Body of pancreas (tissue), 4 donors: Measurements from ENCODE around the gene APOA1. TPM values are rescaled to one million over a fixed set of nuclear protein-coding genes. Genes with fewer than 3 reads are reported as not detected.

Source experiments
- ATAC-seq: fragments of 150-250 bp; one replicate; pipeline ENCODE4 v1.9.1; 2016
- DNase-seq, 4 donors: peaks; one replicate each; pipeline ENCODE4 v3.0.0-alpha.2; 2019
- H3K27ac ChIP-seq, 4 donors: fragments of 200-600 bp; sonication (generic); 1 replicate in 3 of 4; 2 replicates in 1 of 4; pipeline versions ENCODE4 v1.5.1 to v1.6.1; 2016 to 2019; ENCODE audit warnings: mild to moderate bottlenecking in 1 of 4, mixed read lengths in 1 of 4, moderate library complexity in 1 of 4
- H3K27me3 ChIP-seq, 2 donors: fragments of 200-600 bp; sonication (generic); one replicate each; pipeline ENCODE4 v1.6.0; 2016; ENCODE audit warnings: mild to moderate bottlenecking in 1 of 2
- H3K36me3 ChIP-seq, 2 donors: fragments of 200-600 bp; sonication (generic); replicated peaks in 1 of 2; 2 replicates each; pipeline ENCODE4 v1.5.1; 2016; ENCODE audit warnings: low read depth in 2 of 2; ENCODE audit not compliant: insufficient read depth in 1 of 2
- H3K4me1 ChIP-seq: fragments of 200-600 bp; sonication (generic); one replicate; pipeline ENCODE4 v1.6.0; 2016
- H3K4me3 ChIP-seq, 2 donors: fragments of 200-600 bp; sonication (generic); 1 replicate in 1 of 2; 2 replicates in 1 of 2; pipeline ENCODE4 v1.5.1; 2016 to 2019
- H3K9me3 ChIP-seq, 3 donors: fragments of 200-600 bp; sonication (generic); 1 replicate in 2 of 3; 2 replicates in 1 of 3; pipeline ENCODE4 v1.5.1; 2016
- CTCF ChIP-seq, 7 experiments: fragments of 450-650 bp in 4 of 7; fragments of 200-600 bp in 3 of 7; sonication (generic) in 3 of 7; IDR thresholded peaks; one replicate each; pipeline ENCODE4 v1.5.1; 2016 to 2019; ENCODE audit warnings: antibody characterized with exemption in 7 of 7
- POLR2A ChIP-seq, 3 donors: fragments of 450-650 bp; IDR thresholded peaks; one replicate each; pipeline ENCODE4 v1.6.1; 2016; ENCODE audit warnings: antibody characterized with exemption in 3 of 3, mild to moderate bottlenecking in 2 of 3
- whole genome bisulfite sequencing, 2 donors: methylation state at CpG; one replicate each; pipeline ENCODE4 v1.1.5; 2017; 5-methylcytosine and 5-hydroxymethylcytosine counted together
- intact Hi-C: fragments of 100-400 bp; cut with DNase I; formaldehyde crosslinking; loops from one replicate; pipeline ENCODE4 v1.15.1; 2023
- total RNA-seq, 2 donors: library from RNA; depleted of rRNA; stranded (reverse); fragments of >200 nt; gene quantifications; one replicate each; pipeline ENCODE4 v1.1.0, GENCODE V29; 2016

The APOA1 gene
- total RNA-seq, 2 donors from 2014 or later = 1.0 to 16.8 TPM

DNA sequence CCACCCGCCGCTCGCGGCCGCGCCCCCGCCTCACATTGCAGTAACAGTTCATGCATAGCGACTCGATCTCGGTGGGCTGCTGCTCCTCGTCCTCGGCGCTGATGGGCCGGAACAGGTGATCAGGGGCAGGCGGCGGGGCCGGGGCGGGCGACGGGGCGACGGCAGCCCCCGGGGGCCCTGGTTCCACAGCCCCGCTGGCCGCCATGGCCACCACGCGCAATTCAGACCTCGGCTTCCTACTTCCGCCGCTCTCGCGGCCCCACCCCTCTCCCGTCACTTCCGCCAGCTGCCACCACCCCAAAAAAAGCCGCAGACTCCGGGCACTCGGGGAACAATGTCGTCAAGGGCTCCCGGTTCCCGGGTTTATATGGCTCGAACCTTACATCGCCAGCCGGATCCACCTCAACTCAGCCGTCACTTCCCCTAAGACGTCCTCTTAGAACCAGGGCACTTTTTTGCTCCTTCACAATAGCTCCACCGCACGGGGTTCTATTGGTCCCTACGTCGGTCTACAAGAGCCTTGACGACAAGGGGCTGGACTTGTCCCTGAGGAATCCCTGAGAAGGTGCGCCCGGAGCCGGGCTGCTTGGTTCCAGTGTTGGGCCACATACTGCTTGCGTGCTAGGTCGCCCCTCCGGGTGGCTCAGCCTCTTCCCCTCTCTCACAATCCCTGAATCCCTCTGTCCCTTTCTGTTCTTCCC lies 49.5 kb downstream of the APOA1 start, which contains the start of gene ZPR1:
Gene ZPR1 (minus strand): TSS at position 238 of the 701 bp plus-strand sequence. CDS start 33 bp downstream, at position 205.
- peak; percentile 80 to 83 (median 82) for DNase-seq
- WGBS, 2 donors = 1% methylated on average over 17 to 56 of the region's 56 CpGs
- intact Hi-C loops = no loop called here
- H3K9me3 ChIP-seq = no peaks in the 10 kb centered on the region
- peaks cover 45% of the 10 kb centered on the region for H3K4me1 ChIP-seq
- H3K27ac ChIP-seq = peak within 1 kb of the TSS; percentile 59 to 86 (median 76)
- H3K36me3 ChIP-seq = peaks cover 0 to 13% of the 10 kb centered on the region in 2 donors
- TF ChIP-seq POLR2A (IDR thresholded peaks at IDR 0.05) (peak; percentile 45 to 81 (median 77)), CTCF (IDR thresholded peaks at IDR 0.05) (no peak)
- ATAC-seq = peak; percentile 86
- H3K4me3 ChIP-seq = peak within 1 kb of the TSS; percentile 99
- H3K27me3 ChIP-seq = no peaks in the 10 kb centered on the region

DNA sequence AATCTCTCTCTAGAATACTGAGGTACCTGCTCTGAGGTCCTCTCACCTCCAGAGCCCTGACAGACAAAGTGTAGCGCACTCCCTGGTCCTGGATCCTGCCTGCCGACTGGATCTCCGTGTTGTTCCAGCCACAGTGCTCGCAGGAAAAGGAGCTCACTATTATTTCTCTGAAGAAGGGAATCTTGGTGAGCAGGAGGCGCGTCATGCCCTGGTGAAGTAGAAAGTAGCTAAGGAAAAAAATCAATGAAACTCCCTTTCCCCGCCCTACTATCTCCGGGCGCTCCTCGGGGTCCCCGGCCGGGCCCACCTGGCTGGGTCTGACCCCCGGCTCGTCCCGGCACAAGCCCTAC lies 50.0 kb downstream of the APOA1 start:
- H3K27me3 ChIP-seq = no peaks in the 10 kb centered on the region
- TF ChIP-seq POLR2A (IDR thresholded peaks at IDR 0.05) (no peak), CTCF (IDR thresholded peaks at IDR 0.05) (no peak)
- peak overlapping the region; percentile 59 to 86 (median 76) for H3K27ac ChIP-seq
- H3K4me3 ChIP-seq = peak overlapping the region; percentile 99
- DNase-seq (no peak), ATAC-seq (peak; percentile 2)
- H3K4me1 ChIP-seq = peaks cover 40% of the 10 kb centered on the region
- intact Hi-C loops = no loop called here
- WGBS, 2 donors = 0 to 2% methylated on average over 12 to 15 of the region's 15 CpGs
- no peaks in the 10 kb centered on the region for H3K9me3 ChIP-seq
- H3K36me3 ChIP-seq = peaks cover 0 to 18% of the 10 kb centered on the region in 2 donors

GRCh38 chr11:116786966-116787365 lies 50.5 kb downstream of the APOA1 start:
- no peak overlapping the region for H3K27ac ChIP-seq
- no peaks in the 10 kb centered on the region for H3K27me3 ChIP-seq
- peak overlapping the region; percentile 99 for H3K4me3 ChIP-seq
- intact Hi-C loops = no loop called here
- WGBS, 2 donors = 50 to 58% methylated on average over 5 of the region's 5 CpGs
- H3K4me1 ChIP-seq = peaks cover 35% of the 10 kb centered on the region
- H3K36me3 ChIP-seq = peaks cover 0 to 21% of the 10 kb centered on the region in 2 donors
- H3K9me3 ChIP-seq = no peaks in the 10 kb centered on the region
- DNase-seq (no peak), ATAC-seq (no peak)
- TF ChIP-seq POLR2A (IDR thresholded peaks at IDR 0.05) (no peak), CTCF (IDR thresholded peaks at IDR 0.05) (no peak)

DNA sequence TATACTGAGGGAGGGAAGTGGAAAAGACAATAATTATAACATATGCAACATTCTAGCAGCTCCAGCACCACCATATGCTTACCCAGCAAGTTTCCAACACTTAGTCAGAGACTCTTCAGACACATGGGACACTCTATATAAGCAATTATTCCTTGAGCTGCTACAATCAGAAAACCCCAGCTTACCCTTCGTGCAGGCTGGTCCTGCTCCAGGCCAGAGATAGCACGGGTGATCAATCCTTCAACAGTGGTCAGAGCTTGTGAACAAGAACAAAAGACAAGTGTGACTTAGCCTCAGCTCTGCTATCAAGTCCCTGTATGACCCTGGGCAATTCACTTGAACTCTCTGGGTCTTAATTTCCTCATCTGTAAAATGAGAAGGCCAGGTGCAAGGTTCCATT lies 51.1 kb downstream of the APOA1 start:
- peaks cover 0 to 23% of the 10 kb centered on the region in 2 donors for H3K36me3 ChIP-seq
- intact Hi-C loops = no loop called here

More for the DNA sequence above, 51.1 kb downstream of the APOA1 start:
- no peaks in the 10 kb centered on the region for H3K9me3 ChIP-seq
- no peak overlapping the region for H3K4me3 ChIP-seq
- 68 to 92% methylated on average over 2 of the region's 2 CpGs for WGBS, 2 donors
- no peaks in the 10 kb centered on the region for H3K27me3 ChIP-seq
- ATAC-seq (no peak), DNase-seq (no peak)
- H3K27ac ChIP-seq = no peak overlapping the region
- TF ChIP-seq CTCF (IDR thresholded peaks at IDR 0.05) (no peak), POLR2A (IDR thresholded peaks at IDR 0.05) (no peak)
- peaks cover 29% of the 10 kb centered on the region for H3K4me1 ChIP-seq

Other genes starting within 250 kb of the APOA1 start
- gene BUD13, start 64.6 kb downstream of the APOA1 start, total RNA-seq = 10 to 100 TPM in 1 of 2 donors, 1 to 10 TPM in 1; 8.9 to 15.8 TPM
- 10 to 100 TPM in 1 of 2 donors, 1 to 10 TPM in 1; 4.3 to 36.6 TPM for gene ZPR1, start 49.6 kb downstream of the APOA1 start, total RNA-seq
- 1 to 10 TPM in 1 of 2 donors, not detected in 1; 2.6 TPM for gene APOA5, start 45.7 kb downstream of the APOA1 start, total RNA-seq
- gene APOA4, start 14.3 kb downstream of the APOA1 start, total RNA-seq = not detected
- 1 to 10 TPM in 1 of 2 donors, not detected in 1; 7.3 TPM for gene APOC3, start 7.7 kb downstream of the APOA1 start, total RNA-seq